Upper lobe of left lung (tissue), 6 donors: ENCODE measurements around the gene INPP5D. TPM values are rescaled to one million over a fixed set of nuclear protein-coding genes. Genes with fewer than 3 reads are reported as not detected.

Experiments
- ATAC-seq, 2 donors: fragments of 200-7000 bp; cut with Tn5 transposase; one replicate each; pipeline ENCODE4 v1.9.1; 2022; ENCODE audit warnings: mild to moderate bottlenecking in 2 of 2, moderate library complexity in 2 of 2; ENCODE audit not compliant: low FRiP score in 2 of 2
- DNase-seq, 2 donors: peaks; one replicate each; pipeline ENCODE4 v3.0.0-alpha.2; 2019 to 2020
- H3K27ac ChIP-seq, 4 donors: fragments of 200-600 bp; sonication (generic); one replicate each; pipeline ENCODE4 v1.5.1; 2016 to 2019
- H3K27me3 ChIP-seq, 4 donors: fragments of 200-600 bp; sonication (generic); one replicate each; pipeline ENCODE4 v1.5.1; 2017 to 2019
- H3K36me3 ChIP-seq, 4 donors: fragments of 200-600 bp; sonication (generic); one replicate each; pipeline ENCODE4 v1.5.1; 2016 to 2019
- H3K4me1 ChIP-seq, 4 donors: fragments of 200-600 bp; sonication (generic); one replicate each; pipeline ENCODE4 v1.5.1; 2018 to 2019
- H3K4me3 ChIP-seq, 4 donors: fragments of 200-600 bp; sonication (generic); one replicate each; pipeline ENCODE4 v1.5.1; 2017 to 2019; ENCODE audit warnings: mild to moderate bottlenecking in 2 of 4, moderate library complexity in 1 of 4
- H3K9me3 ChIP-seq, 4 donors: fragments of 200-600 bp; sonication (generic); one replicate each; pipeline ENCODE4 v1.5.1; 2018 to 2019
- EP300 ChIP-seq, 4 donors: sonication (generic); formaldehyde crosslinking; IDR thresholded peaks; one replicate each; pipeline ENCODE4 v1.5.1; 2017; ENCODE audit warnings: antibody characterized with exemption in 4 of 4, control low read depth in 2 of 4
- POLR2A ChIP-seq, 4 donors: fragments of 450-650 bp; IDR thresholded peaks; one replicate each; pipeline ENCODE4 v1.5.1; 2016 to 2017; ENCODE audit warnings: antibody characterized with exemption in 4 of 4, mild to moderate bottlenecking in 2 of 4
- POLR2AphosphoS5 ChIP-seq, 2 donors: sonication (generic); formaldehyde crosslinking; IDR thresholded peaks; one replicate each; pipeline ENCODE4 v1.5.1; 2017; ENCODE audit warnings: antibody characterized with exemption in 2 of 2
- WGBS, 2 donors: methylation state at CpG; one replicate each; pipeline ENCODE4 v1.1.5; 2017 to 2018; 5-methylcytosine and 5-hydroxymethylcytosine counted together
- total RNA-seq, 6 donors: library from RNA; depleted of rRNA in 4 of 6; stranded (reverse); fragments of >200 nt in 4 of 6; gene quantifications; one replicate each; pipeline versions ENCODE4 v1.1.0 to v1.2.1, GENCODE V29; 2016 to 2021
- TF ChIP-seq, protein P1 (sequence below), 6 experiments: fragments of 450-650 bp in 4 of 6; fragments of 200-600 bp in 2 of 6; sonication (generic) in 2 of 6; IDR thresholded peaks; one replicate each; pipeline ENCODE4 v1.5.1; 2016 to 2019; ENCODE audit warnings: antibody characterized with exemption in 6 of 6
- donor health status: DM: no; HTN: no; CAD: no; lungs with moderate emphysema.
- donor health status: DM: no; HTN: yes; CAD: no; lungs with severe emphysema.

INPP5D gene
- total RNA-seq, 6 donors from 2014 or later, result 17.6 to 243 (median 31.7) TPM

DNA sequence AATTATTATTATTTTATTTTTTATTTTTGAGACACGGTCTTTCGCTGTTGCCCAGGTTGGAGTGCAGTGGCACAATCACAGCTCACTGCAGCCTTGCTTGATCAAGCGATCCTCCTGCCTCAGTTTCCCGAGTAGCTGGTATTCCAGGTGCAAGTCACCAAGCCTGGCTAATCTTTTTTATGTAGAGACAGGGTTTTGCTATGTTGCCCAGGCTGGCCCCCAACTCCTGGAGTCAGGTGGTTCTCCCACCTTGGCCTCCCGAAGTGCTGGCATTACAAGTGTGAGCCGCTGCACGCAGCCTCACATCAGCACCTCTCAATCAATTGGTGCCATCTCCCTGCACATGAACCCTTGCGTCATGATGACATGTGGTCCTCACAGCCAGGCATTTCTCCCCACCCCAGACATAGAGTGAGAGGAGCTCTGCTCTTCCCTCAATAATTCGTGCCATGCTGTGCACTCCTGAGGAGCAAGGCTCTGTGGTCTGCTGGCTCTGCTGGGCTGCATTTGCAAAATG is 5.9 kb downstream of the INPP5D start:
- ATAC-seq, result no peak
- TF ChIP-seq EP300 (IDR thresholded peaks at IDR 0.05) (no peak), POLR2AphosphoS5 (IDR thresholded peaks at IDR 0.05) (no peak), POLR2A (IDR thresholded peaks at IDR 0.05) (no peak)
- TF ChIP-seq, protein P1, sequence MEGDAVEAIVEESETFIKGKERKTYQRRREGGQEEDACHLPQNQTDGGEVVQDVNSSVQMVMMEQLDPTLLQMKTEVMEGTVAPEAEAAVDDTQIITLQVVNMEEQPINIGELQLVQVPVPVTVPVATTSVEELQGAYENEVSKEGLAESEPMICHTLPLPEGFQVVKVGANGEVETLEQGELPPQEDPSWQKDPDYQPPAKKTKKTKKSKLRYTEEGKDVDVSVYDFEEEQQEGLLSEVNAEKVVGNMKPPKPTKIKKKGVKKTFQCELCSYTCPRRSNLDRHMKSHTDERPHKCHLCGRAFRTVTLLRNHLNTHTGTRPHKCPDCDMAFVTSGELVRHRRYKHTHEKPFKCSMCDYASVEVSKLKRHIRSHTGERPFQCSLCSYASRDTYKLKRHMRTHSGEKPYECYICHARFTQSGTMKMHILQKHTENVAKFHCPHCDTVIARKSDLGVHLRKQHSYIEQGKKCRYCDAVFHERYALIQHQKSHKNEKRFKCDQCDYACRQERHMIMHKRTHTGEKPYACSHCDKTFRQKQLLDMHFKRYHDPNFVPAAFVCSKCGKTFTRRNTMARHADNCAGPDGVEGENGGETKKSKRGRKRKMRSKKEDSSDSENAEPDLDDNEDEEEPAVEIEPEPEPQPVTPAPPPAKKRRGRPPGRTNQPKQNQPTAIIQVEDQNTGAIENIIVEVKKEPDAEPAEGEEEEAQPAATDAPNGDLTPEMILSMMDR (IDR thresholded peaks at IDR 0.05), result no peak
- no peaks in the 10 kb centered on the region for H3K36me3 ChIP-seq
- H3K4me3 ChIP-seq, result no peak overlapping the region
- WGBS, 2 donors, result 92 to 99% methylated on average over 9 of the region's 9 CpGs
- DNase-seq, result no peak
- no peaks in the 10 kb centered on the region for H3K9me3 ChIP-seq
- peaks cover 42 to 60% (median 49%) of the 10 kb centered on the region in 4 donors for H3K4me1 ChIP-seq
- peak overlapping the region in 1 of 4 donors; percentile 35 for H3K27ac ChIP-seq
- H3K27me3 ChIP-seq, result no peaks in the 10 kb centered on the region

DNA sequence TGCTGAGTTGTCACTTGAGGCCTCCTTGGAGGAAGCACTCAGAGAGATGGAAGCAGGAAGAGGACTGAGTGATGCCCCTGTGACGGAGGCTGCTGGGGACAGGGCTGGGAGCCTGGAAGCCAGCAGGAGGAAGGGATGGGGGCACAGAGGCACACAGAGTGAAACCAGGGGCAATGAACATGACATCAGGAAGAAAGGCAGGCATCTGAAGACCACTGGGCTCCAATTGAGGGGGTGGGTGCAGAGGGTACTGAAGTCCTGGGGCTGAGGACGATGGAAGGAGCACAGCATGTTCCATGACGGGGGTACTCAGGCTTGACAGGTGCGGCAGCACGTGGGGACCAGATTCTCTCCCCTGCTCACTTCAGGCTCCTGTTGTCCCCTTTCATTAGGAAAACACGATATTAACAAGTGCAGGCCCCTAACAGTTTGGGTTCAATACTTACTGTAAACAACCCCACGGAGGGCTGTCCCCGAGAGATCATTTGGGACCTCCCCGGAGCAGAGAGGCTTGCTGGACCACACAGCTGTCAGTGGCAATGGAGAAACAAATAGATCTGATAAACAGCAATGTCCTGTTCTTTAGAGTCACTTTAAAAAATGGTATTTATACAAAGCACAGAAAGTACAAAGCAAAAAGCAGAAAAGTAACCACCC is 8.7 kb downstream of the INPP5D start:
- no peaks in the 10 kb centered on the region for H3K36me3 ChIP-seq
- H3K27ac ChIP-seq, result peak overlapping the region in 3 of 4 donors; percentile 30 to 40 (median 35)
- ATAC-seq (peak in 1 of 2 donors; percentile 39), DNase-seq (no peak)
- no peaks in the 10 kb centered on the region for H3K27me3 ChIP-seq
- no peak overlapping the region for H3K4me3 ChIP-seq
- TF ChIP-seq, protein P1 (IDR thresholded peaks at IDR 0.05), result no peak
- no peak for TF ChIP-seq POLR2A (IDR thresholded peaks at IDR 0.05)
- WGBS, 2 donors, result 46 to 62% methylated on average over 9 of the region's 9 CpGs
- H3K9me3 ChIP-seq, result peaks cover 0 to 6% (median 0%) of the 10 kb centered on the region in 4 donors
- H3K4me1 ChIP-seq, result peaks cover 16 to 31% (median 22%) of the 10 kb centered on the region in 4 donors

DNA sequence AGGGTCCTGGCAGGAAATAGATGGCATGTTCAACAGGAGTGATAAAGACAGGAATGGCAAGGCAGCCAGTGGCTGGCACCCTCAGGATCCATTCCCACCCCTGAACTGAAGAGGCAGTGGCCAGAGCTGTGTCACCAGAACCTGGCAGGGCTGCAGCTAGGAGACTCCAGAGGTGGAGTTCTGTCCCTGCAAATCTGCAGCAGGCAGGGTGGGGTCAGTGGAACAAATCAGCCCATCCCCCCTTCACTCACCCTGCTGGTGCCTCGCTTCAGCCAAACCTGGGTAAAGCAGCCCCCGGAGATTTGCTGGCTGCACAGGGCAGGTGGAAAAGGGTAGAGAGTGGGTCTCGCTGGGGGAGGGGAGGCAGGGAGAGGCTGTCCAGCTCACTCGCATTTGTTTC is 12.7 kb downstream of the INPP5D start:
- WGBS, 2 donors, result 82 to 95% methylated on average over 4 of the region's 4 CpGs

DNA sequence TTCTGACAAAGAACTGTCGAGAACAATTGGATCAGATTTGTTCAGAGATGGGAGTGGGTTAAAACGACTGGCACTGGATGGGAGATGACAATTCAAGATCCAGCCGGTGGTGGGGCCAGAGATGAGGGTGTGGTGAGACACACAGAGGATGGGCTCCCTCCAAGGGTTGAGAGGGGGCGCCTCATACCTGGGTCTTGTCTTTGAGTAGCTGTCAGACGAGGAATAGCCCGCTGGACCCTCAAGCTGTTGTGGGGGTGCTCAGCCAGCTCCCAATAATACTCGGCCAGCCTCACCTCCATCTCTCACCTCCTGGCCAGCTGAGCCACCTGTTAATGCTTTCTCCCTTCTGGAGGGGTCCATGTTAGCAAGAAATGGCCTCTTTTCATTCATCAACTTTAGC is 14.0 kb downstream of the INPP5D start:
- Histone ChIP-seq H3K9me3 (peaks cover 0 to 6% (median 0%) of the 10 kb centered on the region in 4 donors), H3K4me1 (peaks cover 31 to 35% (median 31%) of the 10 kb centered on the region in 4 donors), H3K36me3 (no peaks in the 10 kb centered on the region), H3K27me3 (no peaks in the 10 kb centered on the region), H3K27ac (peak overlapping the region in 2 of 4 donors; percentile 79 to 82), H3K4me3 (no peak overlapping the region)
- WGBS, 2 donors, result 75 to 79% methylated on average over 7 of the region's 7 CpGs
- ATAC-seq (no peak), DNase-seq (no peak)
- TF ChIP-seq POLR2A (IDR thresholded peaks at IDR 0.05) (no peak), EP300 (IDR thresholded peaks at IDR 0.05) (no peak), POLR2AphosphoS5 (IDR thresholded peaks at IDR 0.05) (no peak)
- TF ChIP-seq, protein P1 (IDR thresholded peaks at IDR 0.05), result no peak

More for the DNA sequence above, 12.7 kb downstream of the INPP5D start:
- ATAC-seq (no peak), DNase-seq (no peak)
- peaks cover 0 to 6% (median 0%) of the 10 kb centered on the region in 4 donors for H3K9me3 ChIP-seq
- no peaks in the 10 kb centered on the region for H3K36me3 ChIP-seq
- no peak overlapping the region for H3K4me3 ChIP-seq
- H3K4me1 ChIP-seq, result peaks cover 27 to 37% (median 30%) of the 10 kb centered on the region in 4 donors
- TF ChIP-seq EP300 (IDR thresholded peaks at IDR 0.05), result no peak
- no peak for TF ChIP-seq POLR2AphosphoS5 (IDR thresholded peaks at IDR 0.05)
- TF ChIP-seq POLR2A (IDR thresholded peaks at IDR 0.05), result no peak
- TF ChIP-seq, protein P1 (IDR thresholded peaks at IDR 0.05), result no peak
- no peaks in the 10 kb centered on the region for H3K27me3 ChIP-seq
- peak overlapping the region in 2 of 4 donors; percentile 1 to 39 for H3K27ac ChIP-seq
